Measurements from ENCODE around the gene LGALS7B. TPM values are rescaled to one million over a fixed set of nuclear protein-coding genes. Genes with fewer than 3 reads are reported as not detected.
A peak's percentile ranks its signal among the peaks of the same experiment; 100 is the strongest.

Gene LGALS7B
- 3.2 and 4.8 TPM in 2 replicates for total RNA-seq (2022)
- Bru-seq, nascent RNA = percentile 23 among the genes with signal in this experiment
- BruChase-seq, experiment 1, labeled RNA remaining after a 6-hour chase = percentile 23 among the genes with signal in this experiment
- BruChase-seq, experiment 2, labeled RNA remaining after a 2-hour chase = percentile 24 among the genes with signal in this experiment
- long read RNA-seq, partial matches to known transcripts = 1 of 3 reads
- long read RNA-seq, other reads (novel, unspliced or antisense) = 1 of 3 reads

- BruUV-seq (replicated peaks) = no TSS peak
- Mint-ChIP-seq H3K36me3 (ENCODE audit: insufficient read depth, unreplicated experiment) (no peaks in the 10 kb centered on the region), H3K4me3 (ENCODE audit: low read depth, unreplicated experiment) (no peak within 1 kb of the TSS), H3K27ac (ENCODE audit: unreplicated experiment) (peak within 1 kb of the TSS; percentile 19), H3K4me1 (ENCODE audit: low read depth, unreplicated experiment) (peaks cover 24% of the 10 kb centered on the region), H3K9me3 (ENCODE audit: low read depth, unreplicated experiment) (no peaks in the 10 kb centered on the region), H3K27me3 (ENCODE audit: unreplicated experiment) (no peaks in the 10 kb centered on the region)
- TF ChIP-seq CTCF (IDR thresholded peaks at IDR 0.05; ENCODE audit: unreplicated experiment) = no peak
- CTCF ChIA-PET = no interaction called here
- intact Hi-C loops (cut with micrococcal nuclease; ENCODE audit: unreplicated experiment) = no loop called here
- no peak for DNase-seq
Observed at GRCh38 chr19:38788478-38789243, at the start of gene LGALS7B. Gene LGALS7B (plus strand): TSS chr19:38789200. CDS start chr19:38789227, 27 bp downstream.

GRCh38 chr19:38739440-38740256 is 49.4 kb upstream of the LGALS7B start:
- TF ChIP-seq CTCF (IDR thresholded peaks at IDR 0.05; ENCODE audit: unreplicated experiment) = no peak
- H3K27ac Mint-ChIP-seq (ENCODE audit: unreplicated experiment) = no peak overlapping the region
- no peak overlapping the region for H3K4me3 Mint-ChIP-seq (ENCODE audit: low read depth, unreplicated experiment)
- intact Hi-C loops (cut with micrococcal nuclease; ENCODE audit: unreplicated experiment) = no loop called here
- CTCF ChIA-PET = interaction anchor here (0.6 to 0.9 kb wide), 2 partner anchors 23 to 131 kb away, joined by 3 to 6 read pairs; no protein-coding TSS in a partner anchor
- H3K9me3 Mint-ChIP-seq (ENCODE audit: low read depth, unreplicated experiment) = no peaks in the 10 kb centered on the region
- H3K4me1 Mint-ChIP-seq (ENCODE audit: low read depth, unreplicated experiment) = peaks cover 8% of the 10 kb centered on the region
- DNase-seq = no peak
- peaks cover 64% of the 10 kb centered on the region for H3K36me3 Mint-ChIP-seq (ENCODE audit: insufficient read depth, unreplicated experiment)
- H3K27me3 Mint-ChIP-seq (ENCODE audit: unreplicated experiment) = no peaks in the 10 kb centered on the region
- BruUV-seq (replicated peaks) = no TSS peak

- Mint-ChIP-seq H3K4me3 (ENCODE audit: low read depth, unreplicated experiment) (no peak overlapping the region), H3K4me1 (ENCODE audit: low read depth, unreplicated experiment) (peaks cover 10% of the 10 kb centered on the region), H3K9me3 (ENCODE audit: low read depth, unreplicated experiment) (no peaks in the 10 kb centered on the region), H3K27ac (ENCODE audit: unreplicated experiment) (no peak overlapping the region), H3K36me3 (ENCODE audit: insufficient read depth, unreplicated experiment) (peaks cover 61% of the 10 kb centered on the region), H3K27me3 (ENCODE audit: unreplicated experiment) (no peaks in the 10 kb centered on the region)
- DNase-seq = no peak
- CTCF ChIA-PET = interaction anchor here (0.9 kb wide), 1 partner anchor 131 kb away, joined by 6 read pairs; no protein-coding TSS in a partner anchor
- BruUV-seq (replicated peaks) = no TSS peak
- TF ChIP-seq CTCF (IDR thresholded peaks at IDR 0.05; ENCODE audit: unreplicated experiment) = no peak
- intact Hi-C loops (cut with micrococcal nuclease; ENCODE audit: unreplicated experiment) = no loop called here
Observed at GRCh38 chr19:38740257-38740592, 48.8 kb upstream of the LGALS7B start.

GRCh38 chr19:38740932-38741331 is 48.1 kb upstream of the LGALS7B start:
- TF ChIP-seq CTCF (IDR thresholded peaks at IDR 0.05; ENCODE audit: unreplicated experiment) = no peak
- peak overlapping the region; percentile 11 for H3K27ac Mint-ChIP-seq (ENCODE audit: unreplicated experiment)
- H3K36me3 Mint-ChIP-seq (ENCODE audit: insufficient read depth, unreplicated experiment) = peaks cover 59% of the 10 kb centered on the region
- H3K9me3 Mint-ChIP-seq (ENCODE audit: low read depth, unreplicated experiment) = no peaks in the 10 kb centered on the region
- DNase-seq = no peak
- no peak overlapping the region for H3K4me3 Mint-ChIP-seq (ENCODE audit: low read depth, unreplicated experiment)
- CTCF ChIA-PET = interaction anchor here (0.6 kb wide), 1 partner anchor 21 kb away, joined by 3 read pairs; no protein-coding TSS in a partner anchor
- no TSS peak for BruUV-seq (replicated peaks)
- peaks cover 15% of the 10 kb centered on the region for H3K4me1 Mint-ChIP-seq (ENCODE audit: low read depth, unreplicated experiment)
- intact Hi-C loops (cut with micrococcal nuclease; ENCODE audit: unreplicated experiment) = no loop called here
- H3K27me3 Mint-ChIP-seq (ENCODE audit: unreplicated experiment) = no peaks in the 10 kb centered on the region
